Activated CD4-positive, CD25-positive, alpha-beta regulatory T cell (primary cell): ENCODE measurements around the gene CD300A.

Experiments
- DNase-seq, 4 experiments: peaks; one replicate each; lab custom pipeline; 2025; lab: John Stamatoyannopoulos, UW

The CD300A gene

GRCh38 chr17:74466111-74466827, at the start of gene CD300A:
Gene CD300A (plus strand): TSS chr17:74466634. CDS start chr17:74466704, 70 bp downstream.
- DNase-seq, result no peak

GRCh38 chr17:74417178-74418045, 49.0 kb upstream of the CD300A start:
- no peak for DNase-seq

GRCh38 chr17:74419928-74420411, 46.5 kb upstream of the CD300A start:
- DNase-seq, result no peak

- no peak for DNase-seq
Measured at GRCh38 chr17:74424117-74424516, 42.3 kb upstream of the CD300A start.

- no peak for DNase-seq
Measured at GRCh38 chr17:74424657-74425056, 41.8 kb upstream of the CD300A start.

- no peak for DNase-seq
Measured at GRCh38 chr17:74426551-74427047, 39.8 kb upstream of the CD300A start.

- no peak for DNase-seq
Measured at GRCh38 chr17:74427048-74427762, 39.2 kb upstream of the CD300A start.

GRCh38 chr17:74427763-74428153, 38.7 kb upstream of the CD300A start:
- DNase-seq, result no peak

- no peak for DNase-seq
Measured at GRCh38 chr17:74429604-74430384, 36.6 kb upstream of the CD300A start.

GRCh38 chr17:74430385-74430705, 36.1 kb upstream of the CD300A start:
- no peak for DNase-seq

- DNase-seq, result no peak
Measured at GRCh38 chr17:74430706-74431567, 35.5 kb upstream of the CD300A start.

GRCh38 chr17:74431568-74432423, 34.6 kb upstream of the CD300A start, which contains the start of gene GPRC5C:
Gene GPRC5C (plus strand): TSS chr17:74432088. CDS start chr17:74439777, 7,689 bp downstream.
- DNase-seq, result no peak

GRCh38 chr17:74432424-74432690, 34.1 kb upstream of the CD300A start:
- DNase-seq, result no peak

- DNase-seq, result no peak
Measured at GRCh38 chr17:74432766-74433391, 33.6 kb upstream of the CD300A start.

GRCh38 chr17:74433421-74434121, 32.9 kb upstream of the CD300A start:
- no peak for DNase-seq

- DNase-seq, result no peak
Measured at GRCh38 chr17:74435775-74436359, 30.6 kb upstream of the CD300A start.

- DNase-seq, result no peak
Measured at GRCh38 chr17:74437702-74438101, 28.7 kb upstream of the CD300A start.
